Measurements from ENCODE around the gene CCDC66. TPM values are rescaled to one million over a fixed set of nuclear protein-coding genes. Genes with fewer than 3 reads are reported as not detected.
A peak's percentile ranks its signal among the peaks of the same experiment; 100 is the strongest.

Gene CCDC66
- total RNA-seq, result 29.1 and 34.9 TPM in 2 replicates

DNA sequence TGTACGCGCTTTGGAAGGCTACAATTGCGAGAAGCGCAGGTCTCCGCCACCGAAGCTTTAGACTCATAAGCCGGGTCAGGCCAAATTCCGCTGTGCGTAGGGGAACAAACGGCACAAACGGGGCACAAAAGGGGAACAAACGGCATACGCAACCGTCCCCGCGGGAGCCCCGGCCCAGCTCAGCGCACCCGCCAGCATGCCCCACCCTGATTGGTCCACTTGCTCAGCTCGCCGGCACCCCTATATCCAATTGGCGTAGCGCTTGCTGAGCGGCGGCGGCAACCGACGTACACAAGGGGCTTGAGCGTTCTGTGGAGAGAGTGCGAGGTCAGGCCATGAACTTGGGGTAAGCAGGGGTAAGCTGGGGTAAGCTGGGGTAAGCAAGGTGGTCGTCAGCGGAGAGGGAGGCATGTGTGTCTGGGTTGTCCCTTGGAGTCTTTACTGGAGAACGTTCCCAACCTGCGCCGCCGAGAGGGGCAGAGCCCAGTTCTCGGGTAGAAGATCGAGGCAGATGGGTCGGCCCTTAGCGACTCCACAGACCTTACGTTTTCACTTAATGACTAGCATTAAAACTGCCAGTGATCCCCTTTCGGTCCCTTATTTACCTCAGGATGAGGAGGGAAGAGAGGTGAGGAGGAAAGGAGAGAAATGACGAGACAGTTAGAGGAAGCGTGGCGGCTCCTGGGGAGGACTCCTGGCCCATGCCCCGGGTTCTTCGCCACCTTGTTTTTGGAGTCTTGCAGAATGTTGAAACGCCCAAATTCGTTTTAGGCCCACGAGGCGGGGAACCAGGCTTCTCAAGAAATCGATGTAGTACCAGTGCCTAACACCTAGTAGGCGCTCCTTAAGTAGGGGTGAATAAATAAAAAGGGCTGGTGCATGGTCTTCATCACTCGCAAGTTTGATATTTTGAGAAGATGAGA, at the start of gene CCDC66:
TSS of gene CCDC66 (plus strand) at position 268 of the 923 bp plus-strand sequence. CDS start at position 336, 68 bp downstream.
- ChIA-PET CTCF (no interaction called here), POLR2A (interaction anchor here (0.6 to 1.8 kb wide), 6 partner anchors 125 to 1811 kb away, joined by 3 to 6 read pairs (median 4); partner anchors contain the start of genes APPL1, ARF4 and TASOR)
- Mint-ChIP-seq H3K9me3 (no peaks in the 10 kb centered on the region), H3K36me3 (ENCODE audit: low read depth) (peaks cover 27% of the 10 kb centered on the region), H3K4me1 (peaks cover 20% of the 10 kb centered on the region), H3K27me3 (no peaks in the 10 kb centered on the region), H3K27ac (peak within 1 kb of the TSS; percentile 97), H3K4me3 (peak within 1 kb of the TSS; percentile 98)
- DNase-seq (peak; percentile 84), ATAC-seq (ENCODE audit: low read depth) (peak; percentile 98)
- intact Hi-C loops (cut with micrococcal nuclease), result loop anchor here (1.0 to 10.0 kb wide), 4 partner anchors 242 to 1038 kb away; partner anchors contain the start of genes APPL1 and ARF4
- TF ChIP-seq, protein P1, sequence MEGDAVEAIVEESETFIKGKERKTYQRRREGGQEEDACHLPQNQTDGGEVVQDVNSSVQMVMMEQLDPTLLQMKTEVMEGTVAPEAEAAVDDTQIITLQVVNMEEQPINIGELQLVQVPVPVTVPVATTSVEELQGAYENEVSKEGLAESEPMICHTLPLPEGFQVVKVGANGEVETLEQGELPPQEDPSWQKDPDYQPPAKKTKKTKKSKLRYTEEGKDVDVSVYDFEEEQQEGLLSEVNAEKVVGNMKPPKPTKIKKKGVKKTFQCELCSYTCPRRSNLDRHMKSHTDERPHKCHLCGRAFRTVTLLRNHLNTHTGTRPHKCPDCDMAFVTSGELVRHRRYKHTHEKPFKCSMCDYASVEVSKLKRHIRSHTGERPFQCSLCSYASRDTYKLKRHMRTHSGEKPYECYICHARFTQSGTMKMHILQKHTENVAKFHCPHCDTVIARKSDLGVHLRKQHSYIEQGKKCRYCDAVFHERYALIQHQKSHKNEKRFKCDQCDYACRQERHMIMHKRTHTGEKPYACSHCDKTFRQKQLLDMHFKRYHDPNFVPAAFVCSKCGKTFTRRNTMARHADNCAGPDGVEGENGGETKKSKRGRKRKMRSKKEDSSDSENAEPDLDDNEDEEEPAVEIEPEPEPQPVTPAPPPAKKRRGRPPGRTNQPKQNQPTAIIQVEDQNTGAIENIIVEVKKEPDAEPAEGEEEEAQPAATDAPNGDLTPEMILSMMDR (IDR thresholded peaks at IDR 0.05), result no peak

DNA sequence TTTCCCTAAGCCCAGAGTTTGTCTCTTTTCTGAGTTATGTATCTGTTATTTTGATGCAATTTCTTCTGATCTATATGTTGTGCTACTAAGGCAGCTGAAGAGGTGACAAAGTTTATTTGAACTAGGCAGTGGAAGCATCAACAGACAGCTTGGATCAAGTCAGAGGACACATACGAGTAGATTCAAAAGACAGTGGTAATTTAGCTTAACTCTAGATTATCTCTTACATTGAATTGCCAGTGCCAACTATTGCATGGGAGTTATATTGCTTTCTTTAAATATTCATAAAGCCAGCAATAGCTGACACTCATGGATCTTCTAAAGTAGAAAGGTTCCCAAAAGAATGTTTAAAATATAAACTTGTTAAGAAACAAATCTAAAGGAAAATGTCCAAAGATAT, 37.3 kb upstream of the CCDC66 start:
- ChIA-PET CTCF (no interaction called here), POLR2A (no interaction called here)
- Mint-ChIP-seq H3K27ac (no peak overlapping the region), H3K4me1 (no peaks in the 10 kb centered on the region), H3K9me3 (peaks cover 4% of the 10 kb centered on the region), H3K27me3 (peaks cover 25% of the 10 kb centered on the region), H3K36me3 (ENCODE audit: low read depth) (no peaks in the 10 kb centered on the region), H3K4me3 (no peak overlapping the region)
- DNase-seq, result no peak
- intact Hi-C loops (cut with micrococcal nuclease), result no loop called here
- TF ChIP-seq, protein P1 (IDR thresholded peaks at IDR 0.05), result no peak
- ATAC-seq (ENCODE audit: low read depth), result no peak

DNA sequence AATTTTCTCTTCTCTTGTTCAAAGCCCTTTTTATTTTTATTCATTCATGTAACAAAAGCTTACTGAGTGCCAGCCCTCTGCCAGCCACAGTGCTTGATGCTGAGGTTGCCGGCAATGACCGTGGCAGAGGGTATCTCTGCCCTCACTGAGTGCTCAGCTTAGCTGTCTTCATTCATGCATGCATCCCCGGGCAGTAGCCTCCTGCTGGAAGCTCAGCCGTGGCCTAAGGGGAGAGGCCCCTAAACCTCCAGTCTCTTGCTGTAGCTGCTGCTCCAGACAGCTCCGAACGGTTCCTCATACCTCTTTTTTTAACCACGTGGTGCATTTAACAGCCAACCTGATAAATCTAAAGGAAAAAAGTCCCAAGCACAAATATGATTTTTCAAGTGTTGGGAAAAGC, 34.6 kb upstream of the CCDC66 start:
- ATAC-seq (ENCODE audit: low read depth) (no peak), DNase-seq (no peak)
- Mint-ChIP-seq H3K9me3 (peaks cover 4% of the 10 kb centered on the region), H3K4me3 (no peak overlapping the region), H3K36me3 (ENCODE audit: low read depth) (no peaks in the 10 kb centered on the region), H3K4me1 (no peaks in the 10 kb centered on the region), H3K27ac (no peak overlapping the region), H3K27me3 (peaks cover 28% of the 10 kb centered on the region)
- CTCF ChIA-PET, result no interaction called here
- intact Hi-C loops (cut with micrococcal nuclease), result no loop called here
- POLR2A ChIA-PET, result no interaction called here
- TF ChIP-seq, protein P1 (IDR thresholded peaks at IDR 0.05), result no peak

DNA sequence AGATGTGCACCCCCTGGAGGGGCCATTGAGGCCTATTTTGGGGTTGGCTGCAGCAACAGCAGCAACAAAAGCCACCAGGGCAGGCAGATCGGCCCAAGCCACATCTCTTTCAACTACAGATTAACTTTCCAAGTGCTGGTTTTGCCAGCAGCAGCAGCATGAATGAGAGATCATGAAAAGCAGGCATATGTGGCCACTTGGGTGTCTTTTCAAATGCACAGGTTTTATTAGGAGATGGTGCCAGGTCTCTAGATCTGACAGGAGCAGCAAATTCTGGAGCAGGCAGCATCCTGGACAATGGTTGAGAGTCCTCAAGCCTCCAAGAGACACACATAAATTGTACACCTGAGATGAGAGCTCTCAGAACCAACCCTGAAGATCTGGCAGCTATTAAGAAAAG, 31.7 kb upstream of the CCDC66 start:
- Mint-ChIP-seq H3K27me3 (peaks cover 25% of the 10 kb centered on the region), H3K36me3 (ENCODE audit: low read depth) (no peaks in the 10 kb centered on the region), H3K4me1 (no peaks in the 10 kb centered on the region), H3K9me3 (peaks cover 4% of the 10 kb centered on the region), H3K27ac (no peak overlapping the region), H3K4me3 (no peak overlapping the region)
- TF ChIP-seq, protein P1 (IDR thresholded peaks at IDR 0.05), result no peak
- intact Hi-C loops (cut with micrococcal nuclease), result no loop called here
- no peak for ATAC-seq (ENCODE audit: low read depth)
- POLR2A ChIA-PET, result no interaction called here
- CTCF ChIA-PET, result no interaction called here
- DNase-seq, result no peak

DNA sequence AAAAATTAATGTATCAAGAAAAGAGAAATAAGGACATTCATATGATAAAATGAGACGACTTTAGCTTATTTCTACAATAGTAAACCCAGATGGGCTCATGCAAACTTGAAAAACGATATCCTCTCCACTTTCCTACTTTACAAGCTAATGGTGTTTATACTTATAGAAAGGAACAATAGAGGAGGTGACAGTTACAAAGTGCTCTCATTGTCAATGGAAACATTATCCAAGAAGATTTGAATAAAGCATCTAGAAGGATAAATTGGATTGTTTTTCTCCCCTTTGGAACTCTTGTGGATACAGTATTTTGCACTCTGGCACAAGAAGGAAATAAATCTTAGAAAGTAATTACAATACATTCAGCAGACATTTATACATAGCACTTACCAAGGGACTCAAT, 20.2 kb upstream of the CCDC66 start:
- POLR2A ChIA-PET, result no interaction called here
- DNase-seq (no peak), ATAC-seq (ENCODE audit: low read depth) (no peak)
- Mint-ChIP-seq H3K27ac (no peak overlapping the region), H3K36me3 (ENCODE audit: low read depth) (no peaks in the 10 kb centered on the region), H3K4me1 (no peaks in the 10 kb centered on the region), H3K4me3 (no peak overlapping the region), H3K9me3 (peaks cover 10% of the 10 kb centered on the region), H3K27me3 (peaks cover 21% of the 10 kb centered on the region)
- CTCF ChIA-PET, result no interaction called here
- TF ChIP-seq, protein P1 (IDR thresholded peaks at IDR 0.05), result no peak
- intact Hi-C loops (cut with micrococcal nuclease), result no loop called here

Measured in activated B cell treated with CpG ODN at 0.5 μM for 24 hours (primary cell).